Panc1 (cell line): ENCODE results near the gene ZG16B.

Experiments
- CTCF ChIP-seq: fragments of 450-650 bp; IDR thresholded peaks from 2 replicates; pipeline ENCODE4 v1.5.1; 2017; ENCODE audit warnings: mild to moderate bottlenecking
- POLR2AphosphoS5 ChIP-seq: IDR thresholded peaks from 2 replicates; pipeline ENCODE4 v1.6.1; 2012; ENCODE audit warnings: mild to moderate bottlenecking, low read depth, low read length, moderate library complexity
- SIN3A ChIP-seq: IDR thresholded peaks from 2 replicates; pipeline ENCODE4 v1.6.1; 2012; ENCODE audit warnings: low read depth, mild to moderate bottlenecking, low read length, moderate library complexity, borderline replicate concordance; ENCODE audit not compliant: insufficient read depth
- TCF7L2 ChIP-seq: IDR thresholded peaks from 2 replicates; pipeline ENCODE4 v1.6.1; 2011; ENCODE audit warnings: mild to moderate bottlenecking, low read depth, low read length, inconsistent platforms
- TF ChIP-seq, protein P1 (sequence below), 2 experiments: IDR thresholded peaks; 2 replicates each; pipeline ENCODE4 v1.6.1; 2011 to 2012; ENCODE audit warnings: low read depth in 2 of 2, control low read depth in 1 of 2, low read length in 1 of 2, mild to moderate bottlenecking in 1 of 2, moderate library complexity in 1 of 2; ENCODE audit not compliant: insufficient read depth in 1 of 2

DNA sequence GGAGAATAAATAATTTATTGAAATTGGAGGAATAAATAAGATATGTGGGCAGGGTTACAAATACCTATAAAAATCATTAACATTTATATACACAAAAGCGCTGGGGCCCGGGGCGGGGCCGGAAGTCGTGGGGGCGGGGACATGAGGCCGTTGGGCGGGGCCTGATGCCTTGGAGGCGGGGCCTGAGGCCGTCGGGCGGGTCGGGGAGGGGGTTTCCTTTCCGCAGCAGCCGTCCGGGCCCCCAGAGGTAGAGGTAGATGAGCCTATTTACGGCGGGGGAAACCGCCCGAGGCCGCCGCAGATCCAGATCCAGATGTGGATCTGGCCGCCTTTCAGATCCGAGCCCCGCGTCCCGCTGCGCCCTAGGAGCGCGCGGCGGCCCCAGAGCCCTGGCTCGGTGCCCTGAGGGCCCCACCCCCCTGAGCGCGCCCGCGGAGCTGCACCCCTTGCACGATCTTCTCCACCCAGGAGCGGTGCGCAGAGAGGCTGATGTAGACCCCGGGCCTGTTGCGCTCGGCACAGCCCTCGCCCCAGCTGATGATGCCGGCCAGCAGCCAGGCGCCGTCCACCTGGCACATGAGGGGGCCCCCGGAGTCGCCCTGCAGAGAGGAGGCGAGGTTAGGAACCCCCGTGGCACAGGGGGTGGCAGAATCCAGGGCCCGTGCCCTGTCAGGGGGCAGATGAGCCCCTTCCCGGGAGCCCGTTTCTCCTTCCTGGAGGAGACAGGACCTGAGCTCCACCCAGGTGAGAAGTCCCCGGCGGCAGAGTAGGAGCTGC, 22.8 kb downstream of the ZG16B start:
- no peak for TF ChIP-seq CTCF
- TF ChIP-seq, protein P1, sequence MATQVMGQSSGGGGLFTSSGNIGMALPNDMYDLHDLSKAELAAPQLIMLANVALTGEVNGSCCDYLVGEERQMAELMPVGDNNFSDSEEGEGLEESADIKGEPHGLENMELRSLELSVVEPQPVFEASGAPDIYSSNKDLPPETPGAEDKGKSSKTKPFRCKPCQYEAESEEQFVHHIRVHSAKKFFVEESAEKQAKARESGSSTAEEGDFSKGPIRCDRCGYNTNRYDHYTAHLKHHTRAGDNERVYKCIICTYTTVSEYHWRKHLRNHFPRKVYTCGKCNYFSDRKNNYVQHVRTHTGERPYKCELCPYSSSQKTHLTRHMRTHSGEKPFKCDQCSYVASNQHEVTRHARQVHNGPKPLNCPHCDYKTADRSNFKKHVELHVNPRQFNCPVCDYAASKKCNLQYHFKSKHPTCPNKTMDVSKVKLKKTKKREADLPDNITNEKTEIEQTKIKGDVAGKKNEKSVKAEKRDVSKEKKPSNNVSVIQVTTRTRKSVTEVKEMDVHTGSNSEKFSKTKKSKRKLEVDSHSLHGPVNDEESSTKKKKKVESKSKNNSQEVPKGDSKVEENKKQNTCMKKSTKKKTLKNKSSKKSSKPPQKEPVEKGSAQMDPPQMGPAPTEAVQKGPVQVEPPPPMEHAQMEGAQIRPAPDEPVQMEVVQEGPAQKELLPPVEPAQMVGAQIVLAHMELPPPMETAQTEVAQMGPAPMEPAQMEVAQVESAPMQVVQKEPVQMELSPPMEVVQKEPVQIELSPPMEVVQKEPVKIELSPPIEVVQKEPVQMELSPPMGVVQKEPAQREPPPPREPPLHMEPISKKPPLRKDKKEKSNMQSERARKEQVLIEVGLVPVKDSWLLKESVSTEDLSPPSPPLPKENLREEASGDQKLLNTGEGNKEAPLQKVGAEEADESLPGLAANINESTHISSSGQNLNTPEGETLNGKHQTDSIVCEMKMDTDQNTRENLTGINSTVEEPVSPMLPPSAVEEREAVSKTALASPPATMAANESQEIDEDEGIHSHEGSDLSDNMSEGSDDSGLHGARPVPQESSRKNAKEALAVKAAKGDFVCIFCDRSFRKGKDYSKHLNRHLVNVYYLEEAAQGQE (IDR thresholded peaks at IDR 0.05; ENCODE audit: insufficient read depth in 1 of 2, low read depth in 2 of 2, low read length in 1 of 2), result no peak
- no peak for TF ChIP-seq POLR2AphosphoS5
- no peak for TF ChIP-seq TCF7L2
- TF ChIP-seq SIN3A, result no peak
